ENCODE measurements around the gene PLVAP. TPM values are rescaled to one million over a fixed set of nuclear protein-coding genes. Genes with fewer than 3 reads are reported as not detected.

PLVAP gene
- total and polyA plus RNA-seq, 8 donors, result 5.8 to 95.1 (median 30.3) TPM

DNA sequence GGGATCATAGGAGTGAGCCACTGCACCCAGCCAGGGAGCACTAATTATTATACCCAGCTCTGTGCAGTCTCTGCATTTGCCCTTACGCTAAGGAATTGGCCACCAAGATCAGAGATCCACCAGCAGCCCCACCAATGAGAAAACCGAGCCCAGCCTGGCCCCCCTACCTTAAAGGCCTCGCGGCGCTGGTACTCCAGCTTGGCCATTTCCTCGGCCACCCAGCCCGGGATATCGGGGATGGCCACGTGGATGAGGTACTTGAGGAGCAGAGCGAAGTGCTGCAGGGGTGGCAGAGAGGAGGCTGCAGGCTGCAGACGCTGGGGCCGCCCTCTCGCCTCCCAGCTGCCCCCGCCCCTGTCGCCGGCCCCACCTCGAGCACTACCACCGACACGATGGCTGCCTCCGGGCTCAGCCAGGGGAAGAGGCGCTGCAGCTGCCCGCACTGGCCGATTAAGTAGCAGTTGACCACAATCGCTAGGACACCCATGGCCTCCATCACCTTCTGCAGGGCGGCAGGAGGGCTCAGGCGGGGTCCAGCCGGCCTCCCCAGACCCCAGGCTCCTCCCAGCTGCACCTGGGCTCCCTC is 50.0 kb downstream of the PLVAP start:
- Histone ChIP-seq H3K36me3 (peaks cover 3 to 28% (median 23%) of the 10 kb centered on the region in 4 donors), H3K9me3 (no peaks in the 10 kb centered on the region), H3K4me3 (no peak overlapping the region), H3K27me3 (peaks cover 0 to 36% (median 11%) of the 10 kb centered on the region in 3 donors), H3K27ac (no peak overlapping the region), H3K4me1 (peaks cover 15 to 37% (median 33%) of the 10 kb centered on the region in 4 donors)
- intact Hi-C loops (cut with DNase I; ENCODE audit: low total_unique reads), result no loop called here
- TF ChIP-seq, protein P1, sequence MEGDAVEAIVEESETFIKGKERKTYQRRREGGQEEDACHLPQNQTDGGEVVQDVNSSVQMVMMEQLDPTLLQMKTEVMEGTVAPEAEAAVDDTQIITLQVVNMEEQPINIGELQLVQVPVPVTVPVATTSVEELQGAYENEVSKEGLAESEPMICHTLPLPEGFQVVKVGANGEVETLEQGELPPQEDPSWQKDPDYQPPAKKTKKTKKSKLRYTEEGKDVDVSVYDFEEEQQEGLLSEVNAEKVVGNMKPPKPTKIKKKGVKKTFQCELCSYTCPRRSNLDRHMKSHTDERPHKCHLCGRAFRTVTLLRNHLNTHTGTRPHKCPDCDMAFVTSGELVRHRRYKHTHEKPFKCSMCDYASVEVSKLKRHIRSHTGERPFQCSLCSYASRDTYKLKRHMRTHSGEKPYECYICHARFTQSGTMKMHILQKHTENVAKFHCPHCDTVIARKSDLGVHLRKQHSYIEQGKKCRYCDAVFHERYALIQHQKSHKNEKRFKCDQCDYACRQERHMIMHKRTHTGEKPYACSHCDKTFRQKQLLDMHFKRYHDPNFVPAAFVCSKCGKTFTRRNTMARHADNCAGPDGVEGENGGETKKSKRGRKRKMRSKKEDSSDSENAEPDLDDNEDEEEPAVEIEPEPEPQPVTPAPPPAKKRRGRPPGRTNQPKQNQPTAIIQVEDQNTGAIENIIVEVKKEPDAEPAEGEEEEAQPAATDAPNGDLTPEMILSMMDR (IDR thresholded peaks at IDR 0.05), result no peak
- TF ChIP-seq POLR2A (IDR thresholded peaks at IDR 0.05) (no peak), EP300 (IDR thresholded peaks at IDR 0.05) (no peak), POLR2AphosphoS5 (IDR thresholded peaks at IDR 0.05) (no peak)
- 86 to 95% (median 92%) methylated on average over 17 to 27 of the region's 27 CpGs for WGBS, 5 donors
- no peak for DNase-seq

DNA sequence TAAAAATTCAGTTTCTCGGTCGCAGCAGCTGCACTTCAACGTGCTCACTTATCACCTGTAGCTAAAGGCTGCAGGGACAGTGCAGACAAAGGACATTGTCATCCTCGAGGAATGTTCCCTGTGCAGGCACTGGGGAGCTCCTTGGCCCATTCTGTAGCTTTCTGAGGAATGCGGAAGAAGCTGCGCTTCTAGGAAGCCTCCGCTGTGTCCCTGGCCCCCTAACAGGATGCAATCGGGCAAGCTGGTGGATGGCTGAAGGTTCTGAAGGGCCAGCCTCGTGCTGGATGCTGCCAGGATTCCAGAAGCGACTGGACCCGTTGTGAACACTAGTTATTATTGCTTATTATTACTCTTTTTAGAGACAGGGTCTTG is 50.6 kb downstream of the PLVAP start:
- intact Hi-C loops (cut with DNase I; ENCODE audit: low total_unique reads), result no loop called here
- Histone ChIP-seq H3K36me3 (peaks cover 9 to 33% (median 29%) of the 10 kb centered on the region in 4 donors), H3K27ac (no peak overlapping the region), H3K4me3 (no peak overlapping the region), H3K27me3 (peaks cover 0 to 35% (median 11%) of the 10 kb centered on the region in 3 donors), H3K4me1 (peaks cover 15 to 37% (median 33%) of the 10 kb centered on the region in 4 donors), H3K9me3 (no peaks in the 10 kb centered on the region)
- no peak for TF ChIP-seq POLR2A (IDR thresholded peaks at IDR 0.05)
- TF ChIP-seq, protein P1 (IDR thresholded peaks at IDR 0.05), result no peak
- TF ChIP-seq EP300 (IDR thresholded peaks at IDR 0.05), result no peak
- no peak for TF ChIP-seq POLR2AphosphoS5 (IDR thresholded peaks at IDR 0.05)
- DNase-seq, result no peak
- 71 to 85% (median 83%) methylated on average over 11 of the region's 11 CpGs for WGBS, 5 donors

DNA sequence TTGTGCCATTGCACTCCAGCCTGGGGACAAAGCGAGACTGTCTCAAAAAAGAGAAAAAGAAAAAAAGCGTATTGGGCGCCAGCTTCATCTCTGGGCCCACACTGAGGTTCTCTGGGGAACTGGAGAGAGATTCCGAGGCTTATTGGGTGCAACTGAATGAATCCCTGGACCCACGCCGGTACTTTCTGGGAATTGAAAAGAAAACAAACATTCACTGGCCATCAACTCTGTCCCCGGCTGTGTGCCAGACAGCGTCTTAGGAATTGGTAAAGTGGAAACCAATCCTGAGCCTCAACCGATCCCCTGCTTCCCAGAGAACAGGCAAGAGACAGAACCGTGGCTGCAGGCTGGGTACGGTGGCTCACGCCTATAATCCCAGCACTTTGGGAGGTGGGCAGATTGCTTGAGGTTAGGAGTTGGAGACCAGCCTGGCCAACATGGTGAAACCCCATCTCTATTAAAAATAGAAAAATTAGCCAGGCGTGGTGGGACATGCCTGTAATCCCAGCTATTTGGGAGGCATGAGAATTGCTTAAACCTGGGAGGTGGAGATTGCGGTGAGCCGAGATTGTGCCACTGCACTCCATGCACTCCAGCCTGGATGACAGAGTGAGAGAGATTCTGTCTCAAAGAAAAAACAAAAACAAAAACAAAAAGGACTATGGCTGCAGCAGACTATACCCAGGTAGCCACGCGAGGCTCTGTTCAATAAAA is 51.1 kb downstream of the PLVAP start:
- H3K4me3 ChIP-seq, result no peak overlapping the region
- H3K9me3 ChIP-seq, result no peaks in the 10 kb centered on the region
- intact Hi-C loops (cut with DNase I; ENCODE audit: low total_unique reads), result no loop called here
- peak in 1 of 2 donors; percentile 40 for DNase-seq
- 72 to 81% (median 78%) methylated on average over 17 of the region's 17 CpGs for WGBS, 5 donors
- H3K27ac ChIP-seq, result no peak overlapping the region
- H3K27me3 ChIP-seq, result peaks cover 0 to 30% (median 11%) of the 10 kb centered on the region in 3 donors
- TF ChIP-seq EP300 (IDR thresholded peaks at IDR 0.05), result no peak
- no peak for TF ChIP-seq POLR2AphosphoS5 (IDR thresholded peaks at IDR 0.05)
- TF ChIP-seq POLR2A (IDR thresholded peaks at IDR 0.05), result no peak
- TF ChIP-seq, protein P1 (IDR thresholded peaks at IDR 0.05), result no peak
- H3K36me3 ChIP-seq, result peaks cover 13 to 37% (median 34%) of the 10 kb centered on the region in 4 donors
- H3K4me1 ChIP-seq, result peaks cover 15 to 37% (median 33%) of the 10 kb centered on the region in 4 donors

DNA sequence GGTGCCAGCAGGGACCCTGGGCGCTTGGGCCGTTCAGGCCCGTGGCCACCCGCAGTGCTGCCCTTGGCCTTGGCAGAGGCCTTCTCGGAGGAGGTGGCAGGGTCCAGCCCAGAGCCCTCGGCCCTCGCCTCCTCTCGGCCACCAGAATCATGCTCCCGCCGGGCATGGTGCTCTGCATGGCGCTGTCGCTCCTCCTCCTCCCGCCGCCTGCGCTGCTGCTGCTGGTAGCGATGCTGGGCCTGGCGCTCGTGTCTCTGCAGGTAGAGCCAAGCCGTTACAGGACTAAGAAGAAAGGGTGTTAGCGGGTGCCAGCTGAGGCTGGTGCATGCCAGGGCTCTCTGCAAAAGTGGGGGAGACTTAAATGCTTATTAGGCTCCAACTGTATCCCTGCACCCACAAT is 52.0 kb downstream of the PLVAP start:
- 95 to 96% (median 96%) methylated on average over 15 to 20 of the region's 20 CpGs for WGBS, 5 donors
- Histone ChIP-seq H3K27ac (peak overlapping the region in 1 of 5 donors; percentile 1), H3K9me3 (no peaks in the 10 kb centered on the region), H3K27me3 (peaks cover 0 to 21% (median 11%) of the 10 kb centered on the region in 3 donors), H3K4me3 (no peak overlapping the region), H3K4me1 (peaks cover 15 to 37% (median 33%) of the 10 kb centered on the region in 4 donors), H3K36me3 (peaks cover 21 to 45% (median 37%) of the 10 kb centered on the region in 4 donors)
- intact Hi-C loops (cut with DNase I; ENCODE audit: low total_unique reads), result no loop called here
- TF ChIP-seq, protein P1 (IDR thresholded peaks at IDR 0.05), result no peak
- no peak for TF ChIP-seq POLR2AphosphoS5 (IDR thresholded peaks at IDR 0.05)
- TF ChIP-seq EP300 (IDR thresholded peaks at IDR 0.05), result no peak
- no peak for TF ChIP-seq POLR2A (IDR thresholded peaks at IDR 0.05)
- DNase-seq, result no peak

Data from stomach (tissue), 9 donors.